ENCODE data around the gene STAG1.

- no peak for TF ChIP-seq CTCF (conservative IDR thresholded peaks at IDR 0.05 in 1 of 2, IDR thresholded peaks at IDR 0.05 in 1 of 2; ENCODE audit: extremely low read depth in 1 of 2, insufficient read depth in 1 of 2, low read depth in 1 of 2, low read length in 2 of 2)
- no peak for TF ChIP-seq EZH2 (IDR thresholded peaks at IDR 0.05; ENCODE audit: borderline replicate concordance, low read length)
Observed at GRCh38 chr3:136544532-136544931, 207.6 kb downstream of the STAG1 start.

All from mammary epithelial cell (primary cell).